Natural killer cell (primary cell): Measurements from ENCODE around the gene ZNF70. TPM values are rescaled to one million over a fixed set of nuclear protein-coding genes. Genes with fewer than 3 reads are reported as not detected.

Experiments
- ATAC-seq, 3 donors: fragments of 150-1000 bp in 2 of 3; fragments of 200-7000 bp in 1 of 3; cut with Tn5 transposase; 1 replicate in 1 of 3; 2 replicates in 2 of 3; pipeline ENCODE4 v1.10.0; 2021; ENCODE audit warnings: mild to moderate bottlenecking in 2 of 3, moderate library complexity in 2 of 3
- DNase-seq, 2 donors: peaks; one replicate each; pipeline versions ENCODE4 v3.0.0 to v3.0.0-alpha.2; 2013 to 2021; ENCODE audit warnings: mixed read lengths in 1 of 2
- H3K27ac ChIP-seq: one replicate; pipeline ENCODE4 v1.5.1; 2013; ENCODE audit warnings: mild to moderate bottlenecking, low read length
- H3K27me3 ChIP-seq: one replicate; pipeline ENCODE4 v1.6.1; 2013; ENCODE audit warnings: low read length; ENCODE audit not compliant: control insufficient read depth, insufficient read depth
- H3K36me3 ChIP-seq: one replicate; pipeline ENCODE4 v1.6.1; 2013; ENCODE audit warnings: low read length; ENCODE audit not compliant: control insufficient read depth, insufficient read depth
- H3K4me1 ChIP-seq: one replicate; pipeline ENCODE4 v1.6.1; 2013; ENCODE audit warnings: low read length; ENCODE audit not compliant: control insufficient read depth, insufficient read depth
- H3K4me3 ChIP-seq: one replicate; pipeline ENCODE4 v1.5.1; 2013; ENCODE audit warnings: low read length
- H3K9me3 ChIP-seq: one replicate; pipeline ENCODE4 v1.6.1; 2013; ENCODE audit warnings: low read length; ENCODE audit not compliant: control insufficient read depth, insufficient read depth
- H3K27ac Mint-ChIP-seq, 2 donors: one replicate each; pipeline ENCODE4 v1.8.0; 2022; ENCODE audit warnings: mild to moderate bottlenecking in 2 of 2, mixed read lengths in 2 of 2, moderate library complexity in 1 of 2
- H3K27me3 Mint-ChIP-seq, 2 donors: one replicate each; pipeline ENCODE4 v1.8.0; 2022; ENCODE audit warnings: low read depth in 2 of 2, mixed read lengths in 2 of 2
- H3K36me3 Mint-ChIP-seq: one replicate; pipeline ENCODE4 v1.8.0; 2022; ENCODE audit warnings: mixed read lengths
- H3K4me1 Mint-ChIP-seq, 2 donors: one replicate each; pipeline ENCODE4 v1.8.0; 2022; ENCODE audit warnings: mixed read lengths in 2 of 2
- H3K4me3 Mint-ChIP-seq: one replicate; pipeline ENCODE4 v1.8.0; 2022; ENCODE audit warnings: mild to moderate bottlenecking, moderate library complexity, mixed read lengths
- H3K9me3 Mint-ChIP-seq, 2 donors: one replicate each; pipeline ENCODE4 v1.8.0; 2022; ENCODE audit warnings: mixed read lengths in 2 of 2
- WGBS: methylation state at CpG from one replicate; pipeline ENCODE4 v1.1.7; 2013; ENCODE audit warnings: missing lambda C conversion rate; ENCODE audit not compliant: insufficient coverage; 5-methylcytosine and 5-hydroxymethylcytosine counted together
- intact Hi-C: fragments of 100-400 bp; cut with micrococcal nuclease; formaldehyde crosslinking; loops from one replicate; pipeline ENCODE4 v1.14.2; 2022
- total RNA-seq, 4 donors: library from RNA; stranded (reverse); fragments of 120-200 nt in 1 of 4; gene quantifications; one replicate each; pipeline versions ENCODE4 v1.2.3 to v1.2.4, GENCODE V29; 2013 to 2022
- TF ChIP-seq, protein P1 (sequence below): fragments of 200-600 bp; IDR thresholded peaks from one replicate; pipeline ENCODE4 v1.8.0; 2022; ENCODE audit warnings: antibody characterized with exemption

Gene ZNF70
- total RNA-seq, 3 donors from 2014 or later (not counting 1 experiment from before 2014, with no cell fraction given), result 7.4 to 9.1 (median 7.7) TPM

DNA sequence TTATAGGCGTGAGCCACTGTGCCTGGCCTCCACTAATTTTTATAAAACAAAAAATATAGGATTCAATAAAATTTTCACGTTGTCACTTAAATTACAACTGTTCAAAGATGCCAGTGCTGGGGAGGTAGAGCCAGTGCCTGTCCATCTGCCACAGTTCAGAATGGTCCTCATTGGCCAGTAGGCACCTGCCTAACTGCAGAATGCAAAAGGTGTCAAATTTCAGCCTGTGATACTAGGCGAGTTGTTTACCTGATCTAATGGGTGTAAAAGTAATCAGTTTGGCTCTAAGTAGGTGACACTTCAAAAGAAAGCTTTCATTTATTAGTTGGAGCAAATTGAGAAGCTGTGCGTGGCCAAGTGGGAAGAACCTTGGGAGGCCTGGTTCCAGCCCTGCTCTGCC is 38.2 kb upstream of the ZNF70 start:
- Mint-ChIP-seq H3K27me3 (no peaks in the 10 kb centered on the region), H3K27ac (peak overlapping the region in 1 of 2 donors; percentile 42), H3K36me3 (peaks cover 6% of the 10 kb centered on the region), H3K9me3 (no peaks in the 10 kb centered on the region), H3K4me1 (peaks cover 42 to 43% of the 10 kb centered on the region in 2 donors), H3K4me3 (no peak overlapping the region)
- TF ChIP-seq, protein P1, sequence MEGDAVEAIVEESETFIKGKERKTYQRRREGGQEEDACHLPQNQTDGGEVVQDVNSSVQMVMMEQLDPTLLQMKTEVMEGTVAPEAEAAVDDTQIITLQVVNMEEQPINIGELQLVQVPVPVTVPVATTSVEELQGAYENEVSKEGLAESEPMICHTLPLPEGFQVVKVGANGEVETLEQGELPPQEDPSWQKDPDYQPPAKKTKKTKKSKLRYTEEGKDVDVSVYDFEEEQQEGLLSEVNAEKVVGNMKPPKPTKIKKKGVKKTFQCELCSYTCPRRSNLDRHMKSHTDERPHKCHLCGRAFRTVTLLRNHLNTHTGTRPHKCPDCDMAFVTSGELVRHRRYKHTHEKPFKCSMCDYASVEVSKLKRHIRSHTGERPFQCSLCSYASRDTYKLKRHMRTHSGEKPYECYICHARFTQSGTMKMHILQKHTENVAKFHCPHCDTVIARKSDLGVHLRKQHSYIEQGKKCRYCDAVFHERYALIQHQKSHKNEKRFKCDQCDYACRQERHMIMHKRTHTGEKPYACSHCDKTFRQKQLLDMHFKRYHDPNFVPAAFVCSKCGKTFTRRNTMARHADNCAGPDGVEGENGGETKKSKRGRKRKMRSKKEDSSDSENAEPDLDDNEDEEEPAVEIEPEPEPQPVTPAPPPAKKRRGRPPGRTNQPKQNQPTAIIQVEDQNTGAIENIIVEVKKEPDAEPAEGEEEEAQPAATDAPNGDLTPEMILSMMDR, result no peak
- Histone ChIP-seq H3K4me1 (peaks cover 26% of the 10 kb centered on the region), H3K27ac (no peak overlapping the region), H3K36me3 (peaks cover 20% of the 10 kb centered on the region), H3K4me3 (no peak overlapping the region), H3K27me3 (no peaks in the 10 kb centered on the region), H3K9me3 (no peaks in the 10 kb centered on the region)
- intact Hi-C loops, result no loop called here
- DNase-seq (no peak), ATAC-seq (no peak)
- WGBS, result 90% methylated on average over 4 of the region's 4 CpGs

GRCh38 chr22:23787910-23788309 is 37.0 kb upstream of the ZNF70 start:
- intact Hi-C loops, result loop anchor here (1.0 to 2.0 kb wide), 3 partner anchors 15 to 223 kb away; partner anchors contain the start of genes CABIN1, DERL3 and MMP11
- H3K27me3 Mint-ChIP-seq, result no peaks in the 10 kb centered on the region
- H3K4me3 Mint-ChIP-seq, result peak overlapping the region; percentile 85
- H3K36me3 ChIP-seq, result peaks cover 11% of the 10 kb centered on the region
- H3K4me1 ChIP-seq, result peaks cover 36% of the 10 kb centered on the region
- peak overlapping the region; percentile 79 for H3K27ac ChIP-seq
- 85% methylated on average over 3 of the region's 3 CpGs for WGBS
- peak overlapping the region; percentile 84 to 89 for H3K27ac Mint-ChIP-seq
- no peaks in the 10 kb centered on the region for H3K9me3 Mint-ChIP-seq
- H3K36me3 Mint-ChIP-seq, result no peaks in the 10 kb centered on the region
- H3K27me3 ChIP-seq, result no peaks in the 10 kb centered on the region
- TF ChIP-seq, protein P1, result no peak
- H3K4me3 ChIP-seq, result peak overlapping the region; percentile 75
- peaks cover 39 to 41% of the 10 kb centered on the region in 2 donors for H3K4me1 Mint-ChIP-seq
- no peaks in the 10 kb centered on the region for H3K9me3 ChIP-seq
- ATAC-seq (no peak), DNase-seq (no peak)

GRCh38 chr22:23787600-23787896 is 36.6 kb upstream of the ZNF70 start:
- H3K9me3 Mint-ChIP-seq, result no peaks in the 10 kb centered on the region
- peak overlapping the region; percentile 84 to 89 for H3K27ac Mint-ChIP-seq
- H3K36me3 Mint-ChIP-seq, result no peaks in the 10 kb centered on the region
- peak overlapping the region; percentile 85 for H3K4me3 Mint-ChIP-seq
- TF ChIP-seq, protein P1, result no peak
- H3K27me3 ChIP-seq, result no peaks in the 10 kb centered on the region
- intact Hi-C loops, result loop anchor here (1.0 to 2.0 kb wide), 3 partner anchors 15 to 223 kb away; partner anchors contain the start of genes CABIN1, DERL3 and MMP11
- H3K4me1 ChIP-seq, result peaks cover 36% of the 10 kb centered on the region
- peak overlapping the region; percentile 75 for H3K4me3 ChIP-seq
- H3K4me1 Mint-ChIP-seq, result peaks cover 35 to 37% of the 10 kb centered on the region in 2 donors
- DNase-seq, result no peak
- peaks cover 8% of the 10 kb centered on the region for H3K36me3 ChIP-seq
- no peaks in the 10 kb centered on the region for H3K27me3 Mint-ChIP-seq
- peak overlapping the region; percentile 79 for H3K27ac ChIP-seq
- peak; percentile 20 to 23 (median 20) for ATAC-seq
- 10% methylated on average over 5 of the region's 5 CpGs for WGBS
- no peaks in the 10 kb centered on the region for H3K9me3 ChIP-seq
